ENCODE data around the gene COL1A1.

Gene COL1A1

GRCh38 chr17:50139950-50140885 lies 61.2 kb downstream of the COL1A1 start:
- H3K4me3 ChIP-seq (ENCODE audit: low read length) = peak overlapping the region; percentile 10
- H3K9ac ChIP-seq (ENCODE audit: low read length) = no peak overlapping the region
- peaks cover 70% of the 10 kb centered on the region for H3K36me3 ChIP-seq (ENCODE audit: control insufficient read depth, insufficient read depth, low read length)
- no peaks in the 10 kb centered on the region for H3K27me3 ChIP-seq (ENCODE audit: control insufficient read depth, insufficient read depth, low read length)
- no peaks in the 10 kb centered on the region for H3K4me1 ChIP-seq (ENCODE audit: control insufficient read depth, insufficient read depth, low read length)
- H3K27ac ChIP-seq (ENCODE audit: low read depth, low read length) = no peak overlapping the region

GRCh38 chr17:50139185-50139783 lies 62.1 kb downstream of the COL1A1 start:
- Histone ChIP-seq H3K27me3 (ENCODE audit: control insufficient read depth, insufficient read depth, low read length) (no peaks in the 10 kb centered on the region), H3K4me1 (ENCODE audit: control insufficient read depth, insufficient read depth, low read length) (no peaks in the 10 kb centered on the region), H3K4me3 (ENCODE audit: low read length) (no peak overlapping the region), H3K9ac (ENCODE audit: low read length) (no peak overlapping the region), H3K27ac (ENCODE audit: low read depth, low read length) (no peak overlapping the region), H3K36me3 (ENCODE audit: control insufficient read depth, insufficient read depth, low read length) (peaks cover 64% of the 10 kb centered on the region)

GRCh38 chr17:50137042-50137441 lies 64.4 kb downstream of the COL1A1 start:
- Histone ChIP-seq H3K9ac (ENCODE audit: low read length) (no peak overlapping the region), H3K4me1 (ENCODE audit: control insufficient read depth, insufficient read depth, low read length) (peaks cover 8% of the 10 kb centered on the region), H3K27ac (ENCODE audit: low read depth, low read length) (no peak overlapping the region), H3K27me3 (ENCODE audit: control insufficient read depth, insufficient read depth, low read length) (no peaks in the 10 kb centered on the region), H3K4me3 (ENCODE audit: low read length) (no peak overlapping the region), H3K36me3 (ENCODE audit: control insufficient read depth, insufficient read depth, low read length) (peaks cover 48% of the 10 kb centered on the region)

GRCh38 chr17:50136096-50136687 lies 65.2 kb downstream of the COL1A1 start:
- peaks cover 8% of the 10 kb centered on the region for H3K4me1 ChIP-seq (ENCODE audit: control insufficient read depth, insufficient read depth, low read length)
- H3K9ac ChIP-seq (ENCODE audit: low read length) = no peak overlapping the region
- H3K36me3 ChIP-seq (ENCODE audit: control insufficient read depth, insufficient read depth, low read length) = peaks cover 44% of the 10 kb centered on the region
- no peaks in the 10 kb centered on the region for H3K27me3 ChIP-seq (ENCODE audit: control insufficient read depth, insufficient read depth, low read length)
- H3K27ac ChIP-seq (ENCODE audit: low read depth, low read length) = no peak overlapping the region
- no peak overlapping the region for H3K4me3 ChIP-seq (ENCODE audit: low read length)

GRCh38 chr17:50135316-50136095 lies 65.9 kb downstream of the COL1A1 start:
- H3K4me3 ChIP-seq (ENCODE audit: low read length) = no peak overlapping the region
- peaks cover 41% of the 10 kb centered on the region for H3K36me3 ChIP-seq (ENCODE audit: control insufficient read depth, insufficient read depth, low read length)
- no peaks in the 10 kb centered on the region for H3K27me3 ChIP-seq (ENCODE audit: control insufficient read depth, insufficient read depth, low read length)
- peaks cover 8% of the 10 kb centered on the region for H3K4me1 ChIP-seq (ENCODE audit: control insufficient read depth, insufficient read depth, low read length)
- H3K9ac ChIP-seq (ENCODE audit: low read length) = no peak overlapping the region
- no peak overlapping the region for H3K27ac ChIP-seq (ENCODE audit: low read depth, low read length)

GRCh38 chr17:50134206-50135110 lies 67.0 kb downstream of the COL1A1 start:
- no peaks in the 10 kb centered on the region for H3K27me3 ChIP-seq (ENCODE audit: control insufficient read depth, insufficient read depth, low read length)
- H3K4me1 ChIP-seq (ENCODE audit: control insufficient read depth, insufficient read depth, low read length) = peaks cover 10% of the 10 kb centered on the region

GRCh38 chr17:50133769-50134099 lies 67.7 kb downstream of the COL1A1 start:
- Histone ChIP-seq H3K27me3 (ENCODE audit: control insufficient read depth, insufficient read depth, low read length) (no peaks in the 10 kb centered on the region), H3K4me3 (ENCODE audit: low read length) (no peak overlapping the region), H3K4me1 (ENCODE audit: control insufficient read depth, insufficient read depth, low read length) (peaks cover 10% of the 10 kb centered on the region), H3K36me3 (ENCODE audit: control insufficient read depth, insufficient read depth, low read length) (peaks cover 31% of the 10 kb centered on the region), H3K9ac (ENCODE audit: low read length) (no peak overlapping the region), H3K27ac (ENCODE audit: low read depth, low read length) (no peak overlapping the region)

More at GRCh38 chr17:50134206-50135110, 67.0 kb downstream of the COL1A1 start:
- H3K36me3 ChIP-seq (ENCODE audit: control insufficient read depth, insufficient read depth, low read length) = peaks cover 37% of the 10 kb centered on the region
- H3K4me3 ChIP-seq (ENCODE audit: low read length) = no peak overlapping the region
- H3K9ac ChIP-seq (ENCODE audit: low read length) = no peak overlapping the region
- H3K27ac ChIP-seq (ENCODE audit: low read depth, low read length) = no peak overlapping the region
